Measurements from ENCODE around the gene TBX3. TPM values are rescaled to one million over a fixed set of nuclear protein-coding genes. Genes with fewer than 3 reads are reported as not detected.

Gene TBX3
- total RNA-seq, 1 donor from 2014 or later: 0.96 TPM

GRCh38 chr12:114700392-114701103 is 16.6 kb upstream of the TBX3 start:
- TF ChIP-seq CTCF (conservative IDR thresholded peaks at IDR 0.05): no peak
- H3K27ac Mint-ChIP-seq (ENCODE audit: unreplicated experiment): no peak overlapping the region
- no peaks in the 10 kb centered on the region for H3K9me3 Mint-ChIP-seq
- no peaks in the 10 kb centered on the region for H3K36me3 Mint-ChIP-seq (ENCODE audit: low read depth)
- peaks cover 5% of the 10 kb centered on the region for H3K4me1 Mint-ChIP-seq
- no peak for DNase-seq (ENCODE audit: low read depth, low spot score)
- H3K27me3 Mint-ChIP-seq (ENCODE audit: low read depth): peaks cover 100% of the 10 kb centered on the region
- no peak overlapping the region for H3K4me3 Mint-ChIP-seq

DNA sequence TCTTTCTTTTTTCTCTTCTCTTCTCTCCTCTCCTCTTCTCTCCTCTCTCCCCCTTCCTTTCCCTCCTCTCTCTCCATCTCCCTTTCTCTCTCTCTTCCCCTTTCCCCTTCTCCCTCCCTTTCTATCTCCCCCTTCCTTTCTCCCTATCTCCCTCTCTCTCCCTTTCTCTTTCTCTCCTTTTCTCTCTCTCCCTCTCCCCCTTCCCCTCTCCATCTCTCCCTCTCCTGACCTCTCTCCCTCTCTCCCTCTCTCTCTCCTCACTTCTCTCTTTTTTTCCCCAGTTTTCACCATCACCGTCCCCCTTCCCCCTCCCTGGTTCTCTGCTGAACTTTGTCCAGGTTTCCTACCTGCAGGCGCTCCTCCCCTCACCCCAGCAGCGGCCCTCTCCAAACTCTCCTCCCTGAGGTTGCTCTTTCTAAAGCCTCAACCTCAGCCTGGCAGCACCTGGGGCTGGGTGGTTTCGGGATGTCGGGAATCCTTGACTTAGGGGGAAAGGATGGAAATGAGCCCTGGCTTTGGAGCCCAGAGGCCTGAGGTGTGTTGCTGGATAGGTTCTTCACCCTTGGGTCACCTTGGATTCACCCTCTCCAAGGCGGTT is 14.7 kb upstream of the TBX3 start:
- no peak for DNase-seq (ENCODE audit: low read depth, low spot score)
- H3K4me3 Mint-ChIP-seq: no peak overlapping the region
- peaks cover 5% of the 10 kb centered on the region for H3K4me1 Mint-ChIP-seq
- H3K36me3 Mint-ChIP-seq (ENCODE audit: low read depth): no peaks in the 10 kb centered on the region
- TF ChIP-seq CTCF (conservative IDR thresholded peaks at IDR 0.05): no peak
- H3K27me3 Mint-ChIP-seq (ENCODE audit: low read depth): peaks cover 100% of the 10 kb centered on the region
- H3K9me3 Mint-ChIP-seq: no peaks in the 10 kb centered on the region
- H3K27ac Mint-ChIP-seq (ENCODE audit: unreplicated experiment): no peak overlapping the region

DNA sequence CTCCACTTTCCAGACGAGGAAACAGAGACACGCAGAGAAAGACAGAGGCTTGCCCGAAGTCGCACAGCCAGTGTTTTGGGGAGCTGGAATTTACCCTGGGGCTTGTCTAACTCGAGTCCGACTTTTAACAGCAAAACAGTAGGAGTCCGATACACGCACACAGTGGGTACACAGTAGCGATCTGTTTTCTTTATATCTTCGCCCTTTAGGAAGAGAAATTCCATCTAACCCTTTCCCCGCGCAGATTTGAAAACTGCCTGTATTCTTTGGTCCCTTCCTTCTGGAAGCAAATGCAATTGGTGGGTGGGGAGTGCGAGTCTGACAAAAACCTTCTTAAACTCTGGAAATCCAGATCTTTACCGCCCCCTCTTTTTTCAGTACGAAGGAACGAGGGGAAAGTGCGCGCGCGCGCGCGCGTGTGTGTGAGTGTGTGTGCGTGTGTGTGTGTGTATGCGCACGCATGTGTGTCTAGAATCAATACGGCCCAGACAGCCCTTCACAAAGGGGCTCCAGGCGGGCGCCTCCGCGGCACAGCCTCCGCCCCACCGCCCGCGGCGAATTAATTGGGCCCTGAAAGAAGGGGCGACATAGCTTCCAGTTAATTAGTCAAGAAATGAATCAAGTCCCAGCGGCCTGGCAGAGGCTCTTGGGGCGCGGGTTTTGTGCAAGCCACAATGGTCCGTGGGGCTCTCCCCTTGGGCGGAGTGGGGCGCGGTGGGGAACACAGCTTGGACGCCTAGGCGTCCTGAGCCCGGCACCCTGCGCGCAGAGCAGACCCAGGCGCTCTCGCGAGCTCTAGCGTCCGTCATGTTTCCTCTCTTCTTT is 14.0 kb upstream of the TBX3 start:
- no peak overlapping the region for H3K27ac Mint-ChIP-seq (ENCODE audit: unreplicated experiment)
- H3K36me3 Mint-ChIP-seq (ENCODE audit: low read depth): no peaks in the 10 kb centered on the region
- no peak for TF ChIP-seq CTCF (conservative IDR thresholded peaks at IDR 0.05)
- H3K9me3 Mint-ChIP-seq: no peaks in the 10 kb centered on the region
- DNase-seq (ENCODE audit: low read depth, low spot score): no peak
- H3K4me1 Mint-ChIP-seq: peaks cover 5% of the 10 kb centered on the region
- peak overlapping the region; percentile 59 for H3K4me3 Mint-ChIP-seq
- peaks cover 100% of the 10 kb centered on the region for H3K27me3 Mint-ChIP-seq (ENCODE audit: low read depth)

GRCh38 chr12:114697243-114697716 is 13.3 kb upstream of the TBX3 start:
- H3K27me3 Mint-ChIP-seq (ENCODE audit: low read depth): peaks cover 100% of the 10 kb centered on the region
- peaks cover 5% of the 10 kb centered on the region for H3K4me1 Mint-ChIP-seq
- H3K4me3 Mint-ChIP-seq: no peak overlapping the region

More at GRCh38 chr12:114697243-114697716, 13.3 kb upstream of the TBX3 start:
- no peak for TF ChIP-seq CTCF (conservative IDR thresholded peaks at IDR 0.05)
- Mint-ChIP-seq H3K27ac (ENCODE audit: unreplicated experiment) (no peak overlapping the region), H3K9me3 (no peaks in the 10 kb centered on the region), H3K36me3 (ENCODE audit: low read depth) (no peaks in the 10 kb centered on the region)
- no peak for DNase-seq (ENCODE audit: low read depth, low spot score)
